OCI-LY1 (cell line): Measurements from ENCODE around the gene HMGB4.

Experiments used
- H2AFZ ChIP-seq: fragments of 200-600 bp; sonication (generic), shearing (Covaris generic); 2 replicates; pipeline ENCODE4 v1.6.0; 2014; ENCODE audit warnings: antibody characterized with exemption, mild to moderate bottlenecking, low read length
- H3F3A ChIP-seq: fragments of 200-600 bp; sonication (generic), shearing (Covaris generic); 2 replicates; pipeline ENCODE4 v1.6.0; 2014; ENCODE audit warnings: mild to moderate bottlenecking, antibody characterized with exemption, low read length, moderate library complexity; ENCODE audit not compliant: insufficient read depth
- H3K27ac ChIP-seq: fragments of 200-600 bp; sonication (generic); 2 replicates; pipeline ENCODE4 v1.5.1; 2014; ENCODE audit warnings: low read length, mixed run types, mild to moderate bottlenecking, low read depth; ENCODE audit not compliant: poor library complexity, severe bottlenecking
- H3K27me3 ChIP-seq: fragments of 200-600 bp; sonication (generic); 2 replicates; pipeline ENCODE4 v1.6.0; 2014; ENCODE audit warnings: antibody characterized with exemption, mild to moderate bottlenecking, low read length, moderate library complexity; ENCODE audit not compliant: insufficient read depth
- H3K36me3 ChIP-seq: fragments of 200-600 bp; sonication (generic); 2 replicates; pipeline ENCODE4 v1.6.1; 2014; ENCODE audit warnings: mild to moderate bottlenecking, antibody characterized with exemption, low read length, moderate library complexity, mixed read lengths; ENCODE audit not compliant: insufficient read depth
- H3K4me1 ChIP-seq: fragments of 200-600 bp; sonication (generic); 2 replicates; pipeline ENCODE4 v1.5.1; 2014; ENCODE audit warnings: mild to moderate bottlenecking, low read length, moderate library complexity; ENCODE audit not compliant: insufficient read depth, severe bottlenecking
- H3K4me2 ChIP-seq: fragments of 200-600 bp; sonication (generic), shearing (Covaris generic); 2 replicates; pipeline ENCODE4 v1.6.1; 2014; ENCODE audit warnings: low read length
- H3K4me3 ChIP-seq: fragments of 200-600 bp; sonication (generic); 2 replicates; pipeline ENCODE4 v1.5.1; 2014; ENCODE audit warnings: low read length, low read depth, mild to moderate bottlenecking, mixed read lengths; ENCODE audit not compliant: poor library complexity, severe bottlenecking
- H3K79me2 ChIP-seq: fragments of 200-600 bp; shearing (Covaris generic); 2 replicates; pipeline ENCODE4 v1.6.1; 2016; ENCODE audit warnings: mixed run types, low read length, mixed read lengths; ENCODE audit not compliant: insufficient read depth
- H3K9ac ChIP-seq: fragments of 200-600 bp; sonication (generic), shearing (Covaris generic); 2 replicates; pipeline ENCODE4 v1.6.1; 2014; ENCODE audit warnings: mild to moderate bottlenecking, low read length, mixed read lengths
- H3K9me2 ChIP-seq: fragments of 200-600 bp; sonication (generic), shearing (Covaris generic); 2 replicates; pipeline ENCODE4 v1.6.1; 2014; ENCODE audit warnings: low read depth, mild to moderate bottlenecking, low read length, mixed read lengths
- H3K9me3 ChIP-seq: fragments of 200-600 bp; shearing (Covaris generic); 2 replicates; pipeline ENCODE4 v1.6.1; 2014; ENCODE audit warnings: low read length, mixed read lengths
- H4K20me1 ChIP-seq: fragments of 200-600 bp; sonication (generic), shearing (Covaris generic); 2 replicates; pipeline ENCODE4 v1.6.0; 2016; ENCODE audit warnings: mild to moderate bottlenecking, low read length; ENCODE audit not compliant: insufficient read depth
- EZH2 ChIP-seq: fragments of 200-600 bp; sonication (generic), shearing (Covaris generic); IDR thresholded peaks from 2 replicates; pipeline ENCODE4 v1.8.0; 2017; ENCODE audit warnings: borderline replicate concordance, mixed run types, mild to moderate bottlenecking, antibody characterized with exemption, low read length, moderate library complexity, mixed read lengths
- TF ChIP-seq, protein P1 (sequence below): fragments of 200-600 bp; sonication (generic), shearing (Covaris generic); IDR thresholded peaks from 2 replicates; pipeline ENCODE4 v1.5.1; 2017; ENCODE audit warnings: mild to moderate bottlenecking, antibody characterized with exemption, low read length, moderate library complexity, mixed read lengths

Gene HMGB4

GRCh38 chr1:33874636-33875035, 10.8 kb downstream of the HMGB4 start:
- no peaks in the 10 kb centered on the region for H3F3A ChIP-seq
- H3K4me3 ChIP-seq: no peak overlapping the region
- no peaks in the 10 kb centered on the region for H3K9me3 ChIP-seq
- H3K9ac ChIP-seq: no peak overlapping the region
- H3K27ac ChIP-seq: no peak overlapping the region
- no peak for TF ChIP-seq EZH2
- TF ChIP-seq, protein P1, sequence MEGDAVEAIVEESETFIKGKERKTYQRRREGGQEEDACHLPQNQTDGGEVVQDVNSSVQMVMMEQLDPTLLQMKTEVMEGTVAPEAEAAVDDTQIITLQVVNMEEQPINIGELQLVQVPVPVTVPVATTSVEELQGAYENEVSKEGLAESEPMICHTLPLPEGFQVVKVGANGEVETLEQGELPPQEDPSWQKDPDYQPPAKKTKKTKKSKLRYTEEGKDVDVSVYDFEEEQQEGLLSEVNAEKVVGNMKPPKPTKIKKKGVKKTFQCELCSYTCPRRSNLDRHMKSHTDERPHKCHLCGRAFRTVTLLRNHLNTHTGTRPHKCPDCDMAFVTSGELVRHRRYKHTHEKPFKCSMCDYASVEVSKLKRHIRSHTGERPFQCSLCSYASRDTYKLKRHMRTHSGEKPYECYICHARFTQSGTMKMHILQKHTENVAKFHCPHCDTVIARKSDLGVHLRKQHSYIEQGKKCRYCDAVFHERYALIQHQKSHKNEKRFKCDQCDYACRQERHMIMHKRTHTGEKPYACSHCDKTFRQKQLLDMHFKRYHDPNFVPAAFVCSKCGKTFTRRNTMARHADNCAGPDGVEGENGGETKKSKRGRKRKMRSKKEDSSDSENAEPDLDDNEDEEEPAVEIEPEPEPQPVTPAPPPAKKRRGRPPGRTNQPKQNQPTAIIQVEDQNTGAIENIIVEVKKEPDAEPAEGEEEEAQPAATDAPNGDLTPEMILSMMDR: no peak
- H3K4me1 ChIP-seq: no peaks in the 10 kb centered on the region
- H3K79me2 ChIP-seq: no peaks in the 10 kb centered on the region
- no peak overlapping the region for H2AFZ ChIP-seq
- H3K9me2 ChIP-seq: no peaks in the 10 kb centered on the region
- no peak overlapping the region for H3K4me2 ChIP-seq
- no peaks in the 10 kb centered on the region for H4K20me1 ChIP-seq
- H3K27me3 ChIP-seq: no peaks in the 10 kb centered on the region; the same call in 1 of the 2 replicates
- no peaks in the 10 kb centered on the region for H3K36me3 ChIP-seq

- Histone ChIP-seq H3K79me2 (no peaks in the 10 kb centered on the region), H2AFZ (no peak overlapping the region), H3K27ac (no peak overlapping the region), H3K4me2 (no peak overlapping the region), H3K9me3 (no peaks in the 10 kb centered on the region), H3K36me3 (no peaks in the 10 kb centered on the region), H4K20me1 (no peaks in the 10 kb centered on the region), H3F3A (no peaks in the 10 kb centered on the region), H3K27me3 (no peaks in the 10 kb centered on the region; the same call in 1 of the 2 replicates), H3K9ac (no peak overlapping the region), H3K4me1 (no peaks in the 10 kb centered on the region), H3K9me2 (no peaks in the 10 kb centered on the region), H3K4me3 (no peak overlapping the region)
- TF ChIP-seq EZH2: no peak
- TF ChIP-seq, protein P1: no peak
Observed at GRCh38 chr1:33875862-33876261, 12.0 kb downstream of the HMGB4 start.

DNA sequence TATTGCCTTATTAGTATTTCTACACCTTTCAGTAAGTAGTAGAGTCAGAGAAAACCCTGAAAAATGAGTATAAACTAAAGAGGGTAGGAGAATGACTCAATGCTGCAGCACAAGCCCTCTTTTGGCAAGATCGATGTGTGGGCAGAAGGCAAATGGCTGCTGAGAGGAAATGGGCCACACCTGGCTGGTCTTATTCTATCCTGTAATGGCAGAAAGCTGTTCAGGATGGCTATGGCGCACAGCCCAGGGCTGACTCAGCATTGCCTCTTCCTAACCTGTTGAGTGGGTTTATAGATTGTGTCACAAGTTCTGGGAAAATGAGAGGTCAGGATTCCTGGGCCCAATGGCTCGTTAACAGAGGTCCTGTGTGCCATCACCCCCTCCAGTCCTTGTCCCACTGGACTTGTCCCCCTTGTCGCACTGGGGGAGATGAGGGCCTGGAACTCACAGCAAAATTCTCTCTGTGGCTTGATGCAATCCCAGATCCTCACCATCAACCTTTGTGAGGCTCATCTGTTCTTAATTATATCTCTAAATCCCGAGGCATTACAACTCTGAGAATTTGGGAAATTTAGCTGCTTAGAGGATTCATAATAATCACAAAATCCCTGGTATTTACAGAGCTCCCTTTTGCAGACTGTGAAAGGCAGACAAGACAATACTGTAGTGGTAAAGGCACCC, 13.2 kb downstream of the HMGB4 start:
- H3K9ac ChIP-seq: no peak overlapping the region
- H3K27me3 ChIP-seq: no peaks in the 10 kb centered on the region; the same call in 1 of the 2 replicates
- no peaks in the 10 kb centered on the region for H3F3A ChIP-seq
- H4K20me1 ChIP-seq: no peaks in the 10 kb centered on the region
- no peaks in the 10 kb centered on the region for H3K36me3 ChIP-seq
- no peaks in the 10 kb centered on the region for H3K9me3 ChIP-seq
- H3K27ac ChIP-seq: no peak overlapping the region
- H3K79me2 ChIP-seq: no peaks in the 10 kb centered on the region
- no peaks in the 10 kb centered on the region for H3K9me2 ChIP-seq
- TF ChIP-seq EZH2: no peak
- TF ChIP-seq, protein P1: no peak
- no peaks in the 10 kb centered on the region for H3K4me1 ChIP-seq
- no peak overlapping the region for H3K4me3 ChIP-seq
- H3K4me2 ChIP-seq: no peak overlapping the region
- H2AFZ ChIP-seq: no peak overlapping the region
